ENCODE data around the gene TNNT1.
"Not testable (repeated sequence)": the region's sequence is repeated elsewhere in the genome, so short reads cannot be mapped to it uniquely, and the experiment has no call there.

TNNT1 gene

GRCh38 chr19:55149078-55150003, at the start of gene TNNT1:
Gene TNNT1 (minus strand): TSS chr19:55149206. CDS start chr19:55147157, 2,049 bp downstream.
- DNase-seq (ENCODE audit: insufficient read length, low spot score) (no peak), FAIRE-seq (no peak)

- FAIRE-seq = no peak
- DNase-seq (ENCODE audit: insufficient read length, low spot score) = no peak
These were observed 49.6 kb upstream of the TNNT1 start for GRCh38 chr19:55198651-55199050.

GRCh38 chr19:55197528-55197927, 48.5 kb upstream of the TNNT1 start:
- no peak for FAIRE-seq
- DNase-seq (ENCODE audit: insufficient read length, low spot score) = no peak

- FAIRE-seq (no peak), DNase-seq (ENCODE audit: insufficient read length, low spot score) (no peak)
These were observed 47.8 kb upstream of the TNNT1 start for GRCh38 chr19:55196803-55197202.

- DNase-seq (ENCODE audit: insufficient read length, low spot score) = no peak
These were observed 44.5 kb upstream of the TNNT1 start for GRCh38 chr19:55193481-55193880.

GRCh38 chr19:55189403-55189835, 40.4 kb upstream of the TNNT1 start:
- FAIRE-seq (no peak), DNase-seq (ENCODE audit: insufficient read length, low spot score) (no peak)

More at GRCh38 chr19:55193481-55193880, 44.5 kb upstream of the TNNT1 start:
- no peak for FAIRE-seq

GRCh38 chr19:55188625-55189024, 39.6 kb upstream of the TNNT1 start:
- DNase-seq (ENCODE audit: insufficient read length, low spot score) (no peak), FAIRE-seq (no peak)

GRCh38 chr19:55186080-55186479, 37.1 kb upstream of the TNNT1 start:
- DNase-seq (ENCODE audit: insufficient read length, low spot score) (no peak), FAIRE-seq (no peak)

GRCh38 chr19:55181740-55182139, 32.7 kb upstream of the TNNT1 start:
- FAIRE-seq (no peak), DNase-seq (ENCODE audit: insufficient read length, low spot score) (no peak)

GRCh38 chr19:55179606-55180484, 30.8 kb upstream of the TNNT1 start, which contains the start of gene SYT5:
Gene SYT5 (minus strand): TSS chr19:55180289. CDS start chr19:55179041, 1,248 bp downstream.
- FAIRE-seq (peak; percentile 23), DNase-seq (ENCODE audit: insufficient read length, low spot score) (no peak)

- FAIRE-seq (peak; percentile 58), DNase-seq (ENCODE audit: insufficient read length, low spot score) (peak; percentile 97)
These were observed 30.0 kb upstream of the TNNT1 start for GRCh38 chr19:55178781-55179599.

- DNase-seq (ENCODE audit: insufficient read length, low spot score) (no peak), FAIRE-seq (no peak)
These were observed 27.1 kb upstream of the TNNT1 start for GRCh38 chr19:55176076-55176475.

- FAIRE-seq (no peak), DNase-seq (ENCODE audit: insufficient read length, low spot score) (no peak)
These were observed 26.3 kb upstream of the TNNT1 start for GRCh38 chr19:55175117-55175867.

- DNase-seq (ENCODE audit: insufficient read length, low spot score) (no peak), FAIRE-seq (no peak)
These were observed 25.6 kb upstream of the TNNT1 start for GRCh38 chr19:55174425-55175116.

- no peak for DNase-seq (ENCODE audit: insufficient read length, low spot score)
These were observed 24.9 kb upstream of the TNNT1 start for GRCh38 chr19:55173714-55174409.

GRCh38 chr19:55173186-55173713, 24.2 kb upstream of the TNNT1 start:
- no peak for FAIRE-seq
- no peak for DNase-seq (ENCODE audit: insufficient read length, low spot score)

More at GRCh38 chr19:55173714-55174409, 24.9 kb upstream of the TNNT1 start:
- FAIRE-seq = no peak

GRCh38 chr19:55172741-55173140, 23.7 kb upstream of the TNNT1 start:
- no peak for DNase-seq (ENCODE audit: insufficient read length, low spot score)
- FAIRE-seq = no peak

- not testable (repeated sequence) for DNase-seq (ENCODE audit: insufficient read length, low spot score); FAIRE-seq
These were observed 23.3 kb upstream of the TNNT1 start for GRCh38 chr19:55172318-55172717.

All from GM19239 (cell line).